NB4 (cell line): ENCODE results near the gene P2RX2.

Experiments used
- CTCF ChIP-seq: IDR thresholded peaks from one replicate; pipeline ENCODE4 v1.5.1; 2012; ENCODE audit warnings: low read depth, low read length
- MAX ChIP-seq: IDR thresholded peaks from 2 replicates; pipeline ENCODE4 v1.6.1; 2011; ENCODE audit warnings: low read depth, low read length
- POLR2A ChIP-seq: IDR thresholded peaks from 2 replicates; pipeline ENCODE4 v1.6.1; 2011; ENCODE audit warnings: mild to moderate bottlenecking; ENCODE audit not compliant: insufficient read length; ENCODE audit errors: extremely low read depth

- no peak for TF ChIP-seq MAX
- no peak for TF ChIP-seq POLR2A
- no peak for TF ChIP-seq CTCF
These were observed 21.0 kb upstream of the P2RX2 start for GRCh38 chr12:132597333-132598316.
